Measurements from ENCODE around the gene OSGEPL1.

OSGEPL1 gene

DNA sequence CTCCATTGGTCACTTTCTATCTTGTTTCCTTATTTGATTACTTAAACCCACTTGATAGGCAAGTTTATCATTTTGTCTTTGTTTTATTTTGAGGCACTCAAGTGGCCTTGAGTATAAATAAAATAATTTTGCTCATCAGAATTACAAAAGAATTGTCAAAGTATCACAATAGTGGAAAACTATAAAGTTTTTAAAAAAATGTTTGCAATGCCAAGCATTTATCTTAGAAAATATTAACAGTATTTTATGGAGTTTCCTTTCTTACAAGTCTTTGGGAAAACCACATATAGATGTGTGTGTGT lies 36.4 kb upstream of the OSGEPL1 start:
- TF ChIP-seq POLR2AphosphoS5 (IDR thresholded peaks at IDR 0.05; ENCODE audit: low read depth, low read length) (no peak), SIN3A (IDR thresholded peaks at IDR 0.05; ENCODE audit: borderline replicate concordance, insufficient read depth, low read length) (no peak), FOXP2 (optimal IDR thresholded peaks at IDR 0.05; ENCODE audit: borderline replicate concordance, extremely low read depth, extremely low read length, insufficient read depth) (no peak), TAF1 (IDR thresholded peaks at IDR 0.05; ENCODE audit: borderline replicate concordance, insufficient read depth, low read length) (no peak)
- TF ChIP-seq, protein P1, sequence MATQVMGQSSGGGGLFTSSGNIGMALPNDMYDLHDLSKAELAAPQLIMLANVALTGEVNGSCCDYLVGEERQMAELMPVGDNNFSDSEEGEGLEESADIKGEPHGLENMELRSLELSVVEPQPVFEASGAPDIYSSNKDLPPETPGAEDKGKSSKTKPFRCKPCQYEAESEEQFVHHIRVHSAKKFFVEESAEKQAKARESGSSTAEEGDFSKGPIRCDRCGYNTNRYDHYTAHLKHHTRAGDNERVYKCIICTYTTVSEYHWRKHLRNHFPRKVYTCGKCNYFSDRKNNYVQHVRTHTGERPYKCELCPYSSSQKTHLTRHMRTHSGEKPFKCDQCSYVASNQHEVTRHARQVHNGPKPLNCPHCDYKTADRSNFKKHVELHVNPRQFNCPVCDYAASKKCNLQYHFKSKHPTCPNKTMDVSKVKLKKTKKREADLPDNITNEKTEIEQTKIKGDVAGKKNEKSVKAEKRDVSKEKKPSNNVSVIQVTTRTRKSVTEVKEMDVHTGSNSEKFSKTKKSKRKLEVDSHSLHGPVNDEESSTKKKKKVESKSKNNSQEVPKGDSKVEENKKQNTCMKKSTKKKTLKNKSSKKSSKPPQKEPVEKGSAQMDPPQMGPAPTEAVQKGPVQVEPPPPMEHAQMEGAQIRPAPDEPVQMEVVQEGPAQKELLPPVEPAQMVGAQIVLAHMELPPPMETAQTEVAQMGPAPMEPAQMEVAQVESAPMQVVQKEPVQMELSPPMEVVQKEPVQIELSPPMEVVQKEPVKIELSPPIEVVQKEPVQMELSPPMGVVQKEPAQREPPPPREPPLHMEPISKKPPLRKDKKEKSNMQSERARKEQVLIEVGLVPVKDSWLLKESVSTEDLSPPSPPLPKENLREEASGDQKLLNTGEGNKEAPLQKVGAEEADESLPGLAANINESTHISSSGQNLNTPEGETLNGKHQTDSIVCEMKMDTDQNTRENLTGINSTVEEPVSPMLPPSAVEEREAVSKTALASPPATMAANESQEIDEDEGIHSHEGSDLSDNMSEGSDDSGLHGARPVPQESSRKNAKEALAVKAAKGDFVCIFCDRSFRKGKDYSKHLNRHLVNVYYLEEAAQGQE (IDR thresholded peaks at IDR 0.05; ENCODE audit: insufficient read depth in 1 of 2, low read depth in 2 of 2, low read length in 2 of 2): no peak

DNA sequence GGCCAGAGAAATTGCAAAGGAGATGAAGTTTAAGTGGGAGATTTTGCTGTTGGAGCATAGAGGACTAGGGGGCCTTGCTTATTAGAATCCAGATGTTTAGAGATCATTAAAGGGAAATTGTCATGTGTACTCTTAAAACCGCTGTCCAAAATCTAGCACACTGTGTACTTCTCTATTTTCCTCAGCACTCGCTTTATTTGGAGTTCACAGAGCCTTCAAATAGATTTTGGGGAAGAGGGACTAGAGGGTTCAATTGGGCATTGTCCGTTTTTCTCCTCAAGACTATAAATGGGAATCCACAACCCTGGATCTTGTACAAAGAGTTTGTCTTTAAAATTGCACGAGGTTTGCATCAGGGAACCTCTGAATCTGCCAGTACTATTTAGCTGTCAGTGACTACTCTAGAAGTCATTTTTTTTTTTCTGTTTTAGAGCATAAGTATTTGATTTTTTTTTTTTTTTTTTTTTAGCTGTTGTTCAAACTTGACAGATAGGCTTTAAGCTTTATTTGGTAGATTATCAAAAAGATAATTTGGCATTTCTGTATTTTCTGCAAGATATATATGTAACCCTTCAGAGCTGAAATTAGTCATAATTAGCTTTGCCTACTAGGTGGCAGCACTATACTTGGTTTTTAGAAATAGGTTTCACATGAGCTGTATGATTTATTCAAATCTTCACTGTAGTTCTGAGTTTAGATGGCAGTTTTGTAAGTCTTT lies 35.9 kb upstream of the OSGEPL1 start:
- no peak for TF ChIP-seq POLR2AphosphoS5 (IDR thresholded peaks at IDR 0.05; ENCODE audit: low read depth, low read length)
- no peak for TF ChIP-seq FOXP2 (optimal IDR thresholded peaks at IDR 0.05; ENCODE audit: borderline replicate concordance, extremely low read depth, extremely low read length, insufficient read depth)
- TF ChIP-seq, protein P1 (IDR thresholded peaks at IDR 0.05; ENCODE audit: insufficient read depth in 1 of 2, low read depth in 2 of 2, low read length in 2 of 2): no peak
- no peak for TF ChIP-seq SIN3A (IDR thresholded peaks at IDR 0.05; ENCODE audit: borderline replicate concordance, insufficient read depth, low read length)
- no peak for TF ChIP-seq TAF1 (IDR thresholded peaks at IDR 0.05; ENCODE audit: borderline replicate concordance, insufficient read depth, low read length)

DNA sequence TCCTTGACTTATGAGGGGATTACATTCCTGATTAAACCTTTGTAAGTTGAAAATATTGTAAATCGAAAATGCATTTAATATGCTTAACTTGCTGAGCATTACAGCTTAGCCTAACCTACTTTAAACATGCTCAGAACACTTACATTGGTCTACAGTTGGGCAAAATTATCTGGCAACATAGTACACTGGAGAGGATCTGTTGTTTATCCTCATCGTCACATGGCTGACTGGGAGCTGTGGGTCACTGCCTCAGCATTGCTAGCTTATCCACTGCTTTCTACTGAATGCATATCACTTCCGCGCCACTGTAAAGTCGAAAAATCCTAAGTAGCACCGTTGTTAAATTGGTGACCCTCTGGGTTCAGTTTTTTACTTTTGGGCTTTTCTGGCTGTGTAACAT lies 35.3 kb upstream of the OSGEPL1 start:
- TF ChIP-seq FOXP2 (optimal IDR thresholded peaks at IDR 0.05; ENCODE audit: borderline replicate concordance, extremely low read depth, extremely low read length, insufficient read depth) (no peak), TAF1 (IDR thresholded peaks at IDR 0.05; ENCODE audit: borderline replicate concordance, insufficient read depth, low read length) (no peak), POLR2AphosphoS5 (IDR thresholded peaks at IDR 0.05; ENCODE audit: low read depth, low read length) (no peak), SIN3A (IDR thresholded peaks at IDR 0.05; ENCODE audit: borderline replicate concordance, insufficient read depth, low read length) (no peak)
- TF ChIP-seq, protein P1 (IDR thresholded peaks at IDR 0.05; ENCODE audit: insufficient read depth in 1 of 2, low read depth in 2 of 2, low read length in 2 of 2): no peak

DNA sequence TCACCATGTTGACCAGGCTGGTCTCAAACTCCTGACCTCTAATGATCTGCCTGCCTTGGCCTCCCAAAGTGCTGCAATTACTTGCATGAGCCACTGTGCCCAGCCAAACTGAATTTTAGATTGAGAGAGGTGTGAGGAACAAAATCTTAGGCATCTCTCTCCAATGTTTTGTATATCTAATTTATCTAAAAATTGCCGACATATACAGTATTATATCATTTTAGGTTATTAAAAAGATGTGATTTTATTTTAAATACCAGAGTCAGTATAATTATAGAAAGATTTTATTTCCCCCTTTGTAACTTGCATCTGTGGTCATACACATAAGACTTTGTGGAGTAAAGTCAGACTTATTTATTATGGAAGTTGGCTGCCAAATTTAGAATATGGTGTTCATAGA lies 31.7 kb upstream of the OSGEPL1 start:
- TF ChIP-seq, protein P1 (IDR thresholded peaks at IDR 0.05; ENCODE audit: insufficient read depth in 1 of 2, low read depth in 2 of 2, low read length in 2 of 2): no peak
- TF ChIP-seq FOXP2 (optimal IDR thresholded peaks at IDR 0.05; ENCODE audit: borderline replicate concordance, extremely low read depth, extremely low read length, insufficient read depth) (no peak), POLR2AphosphoS5 (IDR thresholded peaks at IDR 0.05; ENCODE audit: low read depth, low read length) (no peak), SIN3A (IDR thresholded peaks at IDR 0.05; ENCODE audit: borderline replicate concordance, insufficient read depth, low read length) (no peak), TAF1 (IDR thresholded peaks at IDR 0.05; ENCODE audit: borderline replicate concordance, insufficient read depth, low read length) (no peak)

All from PFSK-1 (cell line).